Measurements from ENCODE around the gene PRKCA. TPM values are rescaled to one million over a fixed set of nuclear protein-coding genes. Genes with fewer than 3 reads are reported as not detected.
"Not testable (repeated sequence)": the region's sequence is repeated elsewhere in the genome, so short reads cannot be mapped to it uniquely, and the experiment has no call there.

The PRKCA gene
- total RNA-seq, 1 donor from 2014 or later, result 5.6 TPM

DNA sequence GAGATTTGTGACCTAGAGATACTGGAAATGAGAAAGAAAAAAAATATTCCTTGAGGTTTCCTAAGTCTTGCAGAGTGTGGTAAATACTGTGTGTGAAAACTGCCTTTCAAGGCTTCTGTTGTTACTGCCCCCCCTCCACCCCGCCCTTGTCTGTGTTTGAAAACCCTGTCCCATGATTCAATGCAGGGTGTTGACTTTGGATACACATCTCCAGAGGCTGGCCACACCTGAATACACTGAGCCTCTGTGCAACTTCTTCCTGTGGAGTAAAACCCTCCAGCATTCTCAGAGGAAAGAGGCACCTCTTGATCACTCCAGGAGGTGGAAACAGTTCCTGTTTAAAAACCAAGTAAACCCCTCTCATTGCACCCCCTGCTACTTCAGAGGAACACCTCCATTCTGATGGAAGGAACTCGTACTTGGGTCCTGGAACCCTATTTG lies 409.5 kb downstream of the PRKCA start:
- TF ChIP-seq, protein P1, sequence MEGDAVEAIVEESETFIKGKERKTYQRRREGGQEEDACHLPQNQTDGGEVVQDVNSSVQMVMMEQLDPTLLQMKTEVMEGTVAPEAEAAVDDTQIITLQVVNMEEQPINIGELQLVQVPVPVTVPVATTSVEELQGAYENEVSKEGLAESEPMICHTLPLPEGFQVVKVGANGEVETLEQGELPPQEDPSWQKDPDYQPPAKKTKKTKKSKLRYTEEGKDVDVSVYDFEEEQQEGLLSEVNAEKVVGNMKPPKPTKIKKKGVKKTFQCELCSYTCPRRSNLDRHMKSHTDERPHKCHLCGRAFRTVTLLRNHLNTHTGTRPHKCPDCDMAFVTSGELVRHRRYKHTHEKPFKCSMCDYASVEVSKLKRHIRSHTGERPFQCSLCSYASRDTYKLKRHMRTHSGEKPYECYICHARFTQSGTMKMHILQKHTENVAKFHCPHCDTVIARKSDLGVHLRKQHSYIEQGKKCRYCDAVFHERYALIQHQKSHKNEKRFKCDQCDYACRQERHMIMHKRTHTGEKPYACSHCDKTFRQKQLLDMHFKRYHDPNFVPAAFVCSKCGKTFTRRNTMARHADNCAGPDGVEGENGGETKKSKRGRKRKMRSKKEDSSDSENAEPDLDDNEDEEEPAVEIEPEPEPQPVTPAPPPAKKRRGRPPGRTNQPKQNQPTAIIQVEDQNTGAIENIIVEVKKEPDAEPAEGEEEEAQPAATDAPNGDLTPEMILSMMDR (IDR thresholded peaks at IDR 0.05; ENCODE audit: borderline replicate concordance), result no peak
- H3K27ac ChIP-seq (replicated peaks), result no peak overlapping the region
- intact Hi-C loops (cut with micrococcal nuclease), result no loop called here
- peaks cover 29% of the 10 kb centered on the region for H3K4me1 ChIP-seq
- no peaks in the 10 kb centered on the region for H3K27me3 ChIP-seq (ENCODE audit: low read depth)
- no peaks in the 10 kb centered on the region for H3K9me3 ChIP-seq (replicated peaks)
- no peak overlapping the region for H3K4me3 ChIP-seq
- DNase-seq, result no peak
- H3K36me3 ChIP-seq, result no peaks in the 10 kb centered on the region

DNA sequence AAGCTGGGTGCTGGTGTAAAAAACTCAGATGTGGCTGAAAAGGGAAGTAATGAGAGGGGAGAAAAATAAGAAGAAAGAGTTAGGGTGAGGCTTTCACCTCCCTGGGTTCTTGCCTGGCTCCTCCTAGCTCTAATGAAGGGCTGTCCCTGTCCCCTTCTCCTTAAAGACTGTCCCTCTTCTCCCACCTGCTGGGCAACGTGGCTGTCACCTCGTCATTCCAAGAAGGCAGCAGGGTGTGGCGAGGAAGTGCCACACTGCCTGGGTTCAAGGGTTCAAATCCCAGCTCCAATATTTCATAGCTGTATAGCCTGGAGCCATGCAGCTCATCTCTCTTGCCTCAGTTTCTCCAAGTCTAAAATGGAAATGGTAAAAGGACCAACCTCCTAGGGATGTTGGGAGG lies 410.0 kb downstream of the PRKCA start:
- intact Hi-C loops (cut with micrococcal nuclease), result no loop called here
- no peaks in the 10 kb centered on the region for H3K9me3 ChIP-seq (replicated peaks)
- no peak for DNase-seq
- no peak overlapping the region for H3K27ac ChIP-seq (replicated peaks)
- TF ChIP-seq, protein P1 (IDR thresholded peaks at IDR 0.05; ENCODE audit: borderline replicate concordance), result no peak
- no peak overlapping the region for H3K4me3 ChIP-seq
- no peaks in the 10 kb centered on the region for H3K27me3 ChIP-seq (ENCODE audit: low read depth)
- no peaks in the 10 kb centered on the region for H3K36me3 ChIP-seq
- H3K4me1 ChIP-seq, result peaks cover 29% of the 10 kb centered on the region

DNA sequence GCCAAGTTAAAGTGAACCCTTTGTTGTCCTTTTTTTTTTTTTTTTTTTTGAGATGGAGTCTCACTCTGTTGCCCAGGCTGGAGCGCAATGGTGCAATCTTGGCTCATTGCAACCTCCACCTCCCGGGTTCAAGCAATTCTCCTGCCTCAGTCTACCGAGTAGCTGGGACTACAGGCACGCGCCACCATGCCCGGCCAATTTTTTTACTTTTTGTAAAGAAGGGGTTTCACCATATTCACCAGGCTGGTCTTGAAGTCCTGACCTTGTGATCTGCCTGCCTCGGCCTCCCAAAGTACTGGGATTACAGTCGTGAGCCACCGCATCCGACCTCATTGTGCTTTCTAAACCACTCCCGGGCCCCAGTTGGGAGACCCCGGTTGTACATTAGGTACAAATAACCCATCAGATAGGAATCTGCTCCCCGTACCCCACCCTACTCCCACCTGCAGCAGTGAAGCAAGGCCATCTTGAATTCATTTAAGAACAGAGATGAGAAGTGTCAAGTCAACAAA lies 410.7 kb downstream of the PRKCA start:
- intact Hi-C loops (cut with micrococcal nuclease); H3K27me3 ChIP-seq (ENCODE audit: low read depth); DNase-seq: not testable (repeated sequence)

DNA sequence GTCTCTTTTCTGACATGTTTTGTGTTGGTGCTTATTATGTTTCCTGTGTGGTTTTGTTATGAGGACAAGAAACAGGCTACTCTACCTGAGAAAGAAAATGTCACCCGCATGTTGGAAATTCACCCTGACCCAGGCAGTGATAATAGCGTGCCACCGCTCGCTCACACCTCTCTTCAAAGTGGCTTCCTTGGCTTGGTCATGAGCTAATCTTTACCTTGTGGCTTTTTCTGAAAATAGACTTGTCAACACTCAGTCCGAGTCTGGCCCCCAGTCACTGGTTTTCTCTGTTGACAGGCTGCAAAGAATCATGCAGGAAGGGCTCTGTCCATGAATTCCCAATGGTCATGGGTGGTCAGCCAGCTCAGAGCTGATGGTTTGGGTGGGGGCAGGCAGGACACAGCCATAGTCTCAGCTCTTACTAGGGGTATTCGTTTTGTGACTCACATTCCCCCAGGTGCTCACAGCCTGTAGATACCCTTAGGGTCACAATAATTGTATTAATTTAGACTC lies 411.2 kb downstream of the PRKCA start:
- Histone ChIP-seq H3K4me1 (peaks cover 29% of the 10 kb centered on the region), H3K27ac (replicated peaks) (no peak overlapping the region), H3K9me3 (replicated peaks) (no peaks in the 10 kb centered on the region), H3K36me3 (no peaks in the 10 kb centered on the region), H3K4me3 (no peak overlapping the region), H3K27me3 (ENCODE audit: low read depth) (no peaks in the 10 kb centered on the region)
- no peak for DNase-seq
- intact Hi-C loops (cut with micrococcal nuclease), result no loop called here
- TF ChIP-seq, protein P1 (IDR thresholded peaks at IDR 0.05; ENCODE audit: borderline replicate concordance), result no peak

More for the DNA sequence above, 410.7 kb downstream of the PRKCA start:
- H3K27ac ChIP-seq (replicated peaks); H3K36me3 ChIP-seq; H3K4me3 ChIP-seq; H3K9me3 ChIP-seq (replicated peaks): not testable (repeated sequence)
- H3K4me1 ChIP-seq, result peaks cover 29% of the 10 kb centered on the region

DNA sequence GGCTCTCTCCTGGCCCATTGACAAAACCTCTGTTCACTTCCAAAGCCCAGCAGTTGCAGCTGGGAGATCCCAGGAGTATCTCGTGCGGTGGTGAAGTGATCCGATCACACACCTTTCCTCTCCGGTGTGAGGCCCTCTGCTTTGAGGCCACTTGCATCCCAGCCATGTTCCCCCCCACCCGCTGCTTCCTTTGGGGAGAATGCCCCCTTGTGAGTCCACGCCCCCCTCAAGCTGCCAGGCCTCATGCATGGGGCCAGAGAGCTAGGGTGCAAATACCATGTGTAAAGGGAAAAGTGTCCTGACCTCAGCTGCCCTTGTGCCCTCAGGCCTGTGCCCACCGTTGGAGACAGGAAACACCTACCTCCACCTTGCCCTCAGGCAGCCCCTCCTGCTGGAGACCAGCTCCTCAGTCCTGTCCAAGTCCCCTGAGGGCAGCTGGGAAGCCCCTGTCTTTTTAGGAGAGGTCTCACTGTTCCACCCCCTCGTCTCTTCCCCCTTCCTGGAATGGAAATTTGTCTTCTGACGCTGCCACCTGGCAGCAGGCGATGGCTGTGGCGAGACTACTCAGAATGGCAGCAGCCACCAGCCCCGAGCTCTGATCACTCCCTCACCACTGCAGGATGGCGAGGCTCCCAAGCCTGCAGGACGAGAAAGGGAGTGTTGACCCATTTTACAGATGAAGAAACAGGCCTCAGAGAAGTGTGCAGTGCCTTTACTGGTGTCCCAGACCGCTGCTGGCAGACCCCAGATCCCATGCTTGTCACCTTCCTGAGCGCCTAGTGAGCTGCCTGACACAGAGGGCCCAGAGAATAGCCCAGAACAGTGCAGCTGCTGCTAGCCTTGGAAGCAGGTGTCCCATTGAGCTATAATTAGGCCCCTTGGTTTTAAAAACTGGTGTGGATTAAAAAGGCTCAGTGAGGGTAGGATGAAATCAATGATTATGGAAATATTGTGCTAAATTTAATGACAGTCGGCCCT lies 411.9 kb downstream of the PRKCA start:
- Histone ChIP-seq H3K36me3 (no peaks in the 10 kb centered on the region), H3K27me3 (ENCODE audit: low read depth) (no peaks in the 10 kb centered on the region), H3K4me1 (peaks cover 29% of the 10 kb centered on the region), H3K9me3 (replicated peaks) (no peaks in the 10 kb centered on the region), H3K27ac (replicated peaks) (no peak overlapping the region), H3K4me3 (no peak overlapping the region)
- intact Hi-C loops (cut with micrococcal nuclease), result loop anchor here (5.0 kb wide), 1 partner anchor 193 kb away; no protein-coding TSS in a partner anchor
- DNase-seq, result no peak
- TF ChIP-seq, protein P1 (IDR thresholded peaks at IDR 0.05; ENCODE audit: borderline replicate concordance), result no peak
